ENCODE data around the gene HOXD13. TPM values are rescaled to one million over a fixed set of nuclear protein-coding genes. Genes with fewer than 3 reads are reported as not detected.

The HOXD13 gene
- total RNA-seq, 2 donors from 2014 or later, result 0.32 to 0.77 TPM

DNA sequence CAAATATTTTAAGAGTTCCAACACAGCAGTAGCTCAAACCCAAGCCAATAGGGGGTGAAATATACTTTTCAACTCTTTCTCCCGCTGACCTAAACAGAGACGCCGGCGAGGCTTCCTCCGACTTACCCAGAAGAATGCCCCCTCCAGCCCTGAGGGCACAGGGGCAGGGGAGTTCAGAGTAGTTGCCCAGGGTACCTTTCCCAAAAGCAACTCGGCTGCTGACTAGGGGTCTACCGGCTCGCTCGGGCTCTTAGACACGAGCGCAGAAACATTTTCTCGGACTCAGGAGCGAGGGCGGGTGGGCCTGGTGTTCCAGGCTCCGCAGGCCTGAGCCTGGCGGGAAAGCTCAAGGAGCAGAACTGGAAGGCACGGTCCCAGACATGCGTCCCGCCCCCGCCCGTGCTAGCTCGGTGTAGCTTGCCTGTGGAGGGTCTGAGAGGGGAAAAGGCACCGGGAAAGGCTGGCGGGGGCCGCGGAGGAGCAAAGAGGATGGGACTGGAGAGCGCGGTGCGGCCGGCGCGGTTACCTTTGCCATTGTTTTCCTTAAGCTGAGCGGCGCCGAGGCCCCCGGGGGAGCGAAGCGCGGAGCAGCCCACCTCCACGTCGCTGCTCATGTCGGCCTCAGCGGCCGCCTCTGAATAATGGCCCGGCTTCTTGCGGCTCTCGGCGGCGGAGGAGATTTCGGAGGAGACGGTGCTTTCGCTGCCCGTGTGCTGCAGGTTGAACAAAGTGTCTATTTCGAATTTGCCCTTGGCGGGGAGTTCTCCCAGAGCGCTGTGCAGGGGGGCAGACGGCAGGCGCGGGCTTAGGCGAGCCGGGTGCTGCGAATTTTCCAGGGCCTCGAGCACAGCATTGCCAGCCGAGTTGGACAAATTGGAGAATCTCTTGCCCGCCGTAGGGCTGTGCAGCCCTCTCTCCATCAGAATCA is 9.4 kb upstream of the HOXD13 start:
- Histone ChIP-seq H3K27me3 (peaks cover 98% of the 10 kb centered on the region), H3K27ac (no peak overlapping the region), H3K4me3 (no peak overlapping the region), H3K9ac (ENCODE audit: low read depth in 2 of 2, low read length in 2 of 2) (no peak overlapping the region), H3K4me1 (peaks cover 10% of the 10 kb centered on the region), H3K36me3 (no peaks in the 10 kb centered on the region), H3K9me3 (no peaks in the 10 kb centered on the region)
- no peak for TF ChIP-seq CTCF (IDR thresholded peaks at IDR 0.05)
- intact Hi-C loops (cut with DNase I), result no loop called here
- peak; percentile 16 for DNase-seq

DNA sequence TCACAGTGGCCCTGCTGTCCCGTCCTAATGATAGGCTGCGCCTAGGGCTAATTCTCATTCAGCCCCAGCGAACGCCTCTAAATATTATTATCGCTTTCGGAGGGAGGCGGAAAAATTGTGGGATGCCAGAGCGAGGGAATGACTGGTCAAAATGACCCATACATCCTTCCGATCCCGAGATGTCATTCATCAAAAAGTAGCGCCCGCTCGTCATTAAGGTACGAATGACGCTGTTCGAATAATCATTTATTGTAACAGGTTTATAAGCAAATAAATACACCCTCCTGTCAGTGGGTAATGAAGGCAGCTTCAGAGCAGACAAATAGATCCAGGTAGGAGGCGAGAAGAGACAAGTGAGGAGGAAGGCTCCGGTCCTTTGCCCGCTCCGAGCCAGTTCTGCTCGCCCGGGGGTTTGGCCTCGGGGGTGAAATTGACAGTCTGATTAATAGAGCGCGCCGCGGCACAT is 8.7 kb upstream of the HOXD13 start, which contains the start of gene EVX2:
Gene EVX2, minus strand, starts transcription at position 167 of the 466 bp plus-strand sequence. CDS start 186 bp downstream, outside the sequence.
- H3K9ac ChIP-seq (ENCODE audit: low read depth in 2 of 2, low read length in 2 of 2), result no peak within 1 kb of the TSS
- DNase-seq, result no peak
- no peak within 1 kb of the TSS for H3K4me3 ChIP-seq
- H3K4me1 ChIP-seq, result peaks cover 11% of the 10 kb centered on the region
- H3K36me3 ChIP-seq, result no peaks in the 10 kb centered on the region
- intact Hi-C loops (cut with DNase I), result no loop called here
- TF ChIP-seq CTCF (IDR thresholded peaks at IDR 0.05), result no peak
- H3K9me3 ChIP-seq, result no peaks in the 10 kb centered on the region
- H3K27ac ChIP-seq, result no peak within 1 kb of the TSS
- peaks cover 98% of the 10 kb centered on the region for H3K27me3 ChIP-seq

GRCh38 chr2:176084611-176085119 is 7.9 kb upstream of the HOXD13 start:
- intact Hi-C loops (cut with DNase I), result loop anchor here (5.0 kb wide), 2 partner anchors 397 to 832 kb away; no protein-coding TSS in a partner anchor
- Histone ChIP-seq H3K9me3 (no peaks in the 10 kb centered on the region), H3K27me3 (peaks cover 98% of the 10 kb centered on the region), H3K27ac (no peak overlapping the region), H3K4me3 (no peak overlapping the region), H3K4me1 (peaks cover 11% of the 10 kb centered on the region), H3K9ac (ENCODE audit: low read depth in 2 of 2, low read length in 2 of 2) (no peak overlapping the region), H3K36me3 (no peaks in the 10 kb centered on the region)
- no peak for TF ChIP-seq CTCF (IDR thresholded peaks at IDR 0.05)
- no peak for DNase-seq

GRCh38 chr2:176085120-176085788 is 7.3 kb upstream of the HOXD13 start:
- DNase-seq, result peak; percentile 17
- intact Hi-C loops (cut with DNase I), result loop anchor here (5.0 kb wide), 2 partner anchors 398 to 833 kb away; no protein-coding TSS in a partner anchor

More at GRCh38 chr2:176085120-176085788, 7.3 kb upstream of the HOXD13 start:
- H3K36me3 ChIP-seq, result no peaks in the 10 kb centered on the region
- H3K4me1 ChIP-seq, result peaks cover 11% of the 10 kb centered on the region
- no peak for TF ChIP-seq CTCF (IDR thresholded peaks at IDR 0.05)
- peaks cover 100% of the 10 kb centered on the region for H3K27me3 ChIP-seq
- H3K9me3 ChIP-seq, result no peaks in the 10 kb centered on the region
- H3K4me3 ChIP-seq, result no peak overlapping the region
- H3K9ac ChIP-seq (ENCODE audit: low read depth in 2 of 2, low read length in 2 of 2), result no peak overlapping the region
- no peak overlapping the region for H3K27ac ChIP-seq
